Panc1 (cell line): Measurements from ENCODE around the gene EPHB1. TPM values are rescaled to one million over a fixed set of nuclear protein-coding genes. Genes with fewer than 3 reads are reported as not detected.

Source experiments
- ATAC-seq: fragments of 200-7000 bp; cut with Tn5 transposase; 2 replicates; pipeline ENCODE4 v1.9.1; 2020; ENCODE audit warnings: mild to moderate bottlenecking, moderate library complexity
- BruUV-seq: library from RNA; stranded (reverse); fragments of 400-500 nt; replicated peaks from 2 replicates; lab custom pipeline; 2021; lab: Mats Ljungman, UMichigan
- CTCF ChIA-PET: fragments of 300-600 bp; sonication (Branson Sonifier 250); formaldehyde crosslinking; loops from one replicate; lab custom pipeline; 2022; ENCODE audit warnings: antibody characterized with exemption; lab: Charles Lee
- POLR2A ChIA-PET: fragments of 300-600 bp; sonication (Branson Sonifier 250); formaldehyde crosslinking; loops from one replicate; lab custom pipeline; 2022; ENCODE audit warnings: antibody characterized with exemption; lab: Charles Lee
- DNase-seq: peaks from one replicate; pipeline ENCODE4 v3.0.0-alpha.2; 2010; ENCODE audit warnings: low read depth, low spot score
- H3K27ac ChIP-seq: 2 replicates; pipeline ENCODE4 v1.5.1; 2011; ENCODE audit warnings: mild to moderate bottlenecking, low read length, inconsistent platforms
- H3K27me3 ChIP-seq: fragments of 200-500 bp; sonication (Bioruptor generic); 2 replicates; pipeline ENCODE4 v1.6.0; 2014; ENCODE audit warnings: low read length, inconsistent platforms; ENCODE audit not compliant: control insufficient read depth, insufficient read depth
- H3K36me3 ChIP-seq: fragments of 200-500 bp; sonication (Bioruptor generic); 2 replicates; pipeline ENCODE4 v1.5.1; 2014; ENCODE audit warnings: inconsistent platforms, mild to moderate bottlenecking, low read length, moderate library complexity; ENCODE audit not compliant: control insufficient read depth, insufficient read depth
- H3K4me1 ChIP-seq: 2 replicates; pipeline ENCODE4 v1.5.1; 2011; ENCODE audit warnings: inconsistent platforms, mild to moderate bottlenecking, low read length, moderate library complexity; ENCODE audit not compliant: control insufficient read depth, insufficient read depth
- H3K4me3 ChIP-seq, 2 experiments: 2 replicates each; pipeline ENCODE4 v1.5.1; 2011 to 2012; ENCODE audit warnings: low read depth in 2 of 2, low read length in 2 of 2, mild to moderate bottlenecking in 2 of 2, inconsistent platforms in 1 of 2, moderate library complexity in 1 of 2
- H3K9me3 ChIP-seq: fragments of 200-500 bp; sonication (Bioruptor generic); 2 replicates; pipeline ENCODE4 v1.5.1; 2014; ENCODE audit warnings: low read depth, mild to moderate bottlenecking, inconsistent platforms, low read length, moderate library complexity; ENCODE audit not compliant: control insufficient read depth, insufficient read depth
- CTCF ChIP-seq: fragments of 450-650 bp; IDR thresholded peaks from 2 replicates; pipeline ENCODE4 v1.5.1; 2017; ENCODE audit warnings: mild to moderate bottlenecking
- POLR2AphosphoS5 ChIP-seq: IDR thresholded peaks from 2 replicates; pipeline ENCODE4 v1.6.1; 2012; ENCODE audit warnings: mild to moderate bottlenecking, low read depth, low read length, moderate library complexity
- REST ChIP-seq, 2 experiments: IDR thresholded peaks; 2 replicates each; pipeline ENCODE4 v1.6.1; 2011 to 2012; ENCODE audit warnings: low read depth in 2 of 2, control low read depth in 1 of 2, low read length in 1 of 2, mild to moderate bottlenecking in 1 of 2, moderate library complexity in 1 of 2; ENCODE audit not compliant: insufficient read depth in 1 of 2
- SIN3A ChIP-seq: IDR thresholded peaks from 2 replicates; pipeline ENCODE4 v1.6.1; 2012; ENCODE audit warnings: low read depth, mild to moderate bottlenecking, low read length, moderate library complexity, borderline replicate concordance; ENCODE audit not compliant: insufficient read depth
- TCF7L2 ChIP-seq: IDR thresholded peaks from 2 replicates; pipeline ENCODE4 v1.6.1; 2011; ENCODE audit warnings: mild to moderate bottlenecking, low read depth, low read length, inconsistent platforms
- in situ Hi-C: cut with HindIII; loops from 2 replicates; pipeline ENCODE4 v1.10.0; 2016; ENCODE audit warnings: low sequenced_read_pairs, low pct_unique_long_range_greater_than_20kb
- intact Hi-C: fragments of 100-400 bp; cut with micrococcal nuclease; formaldehyde crosslinking; loops from one replicate; pipeline ENCODE4 v1.10.0; 2022; ENCODE audit not compliant: unreplicated experiment
- total RNA-seq: library from RNA; stranded (reverse); gene quantifications from one replicate; pipeline ENCODE4 v1.2.1, GENCODE V29; 2021; ENCODE audit not compliant: unreplicated experiment

Gene EPHB1
- total RNA-seq, 1 experiment from 2014 or later = 0.46 TPM

GRCh38 chr3:135093121-135093520 is 298.1 kb downstream of the EPHB1 start:
- no TSS peak for BruUV-seq

DNA sequence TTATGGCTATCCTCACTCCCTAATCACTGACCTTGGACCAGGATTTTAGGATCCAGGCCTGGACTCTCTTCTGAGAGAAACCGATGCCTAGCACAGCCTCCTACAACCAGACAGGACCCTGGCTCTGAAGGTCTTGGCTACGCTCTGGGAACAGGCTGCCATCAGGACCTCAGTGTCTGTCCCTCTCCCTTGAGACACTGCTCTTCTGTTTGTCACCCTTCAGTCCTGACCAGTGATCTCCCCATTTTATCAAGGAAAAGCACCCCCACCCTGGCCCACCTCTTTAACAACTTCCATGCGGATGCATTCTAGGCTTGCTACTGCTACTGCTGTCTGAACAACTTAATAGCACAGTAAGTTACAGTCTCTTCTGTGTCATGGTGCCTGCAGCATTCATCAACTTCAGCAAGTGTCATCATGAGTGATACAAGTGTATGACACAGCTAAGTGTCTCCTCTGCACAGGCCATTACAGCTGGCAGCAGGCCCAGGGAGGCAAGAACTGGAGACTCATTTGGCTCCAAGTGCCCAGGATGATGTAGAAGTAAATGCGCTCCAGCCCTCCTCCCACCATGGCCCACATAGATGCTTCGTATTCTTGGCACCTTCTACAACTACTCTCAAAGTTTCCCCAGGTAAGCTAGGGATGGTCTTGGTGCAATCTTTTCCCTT is 302.4 kb downstream of the EPHB1 start:
- ChIA-PET CTCF (no interaction called here), POLR2A (no interaction called here)
- intact Hi-C loops (no loop called here), in situ Hi-C loops (no loop called here)
- H3K36me3 ChIP-seq = no peaks in the 10 kb centered on the region
- no peak for TF ChIP-seq TCF7L2
- no peak for TF ChIP-seq REST (IDR thresholded peaks at IDR 0.05; ENCODE audit: insufficient read depth in 1 of 2, low read depth in 2 of 2, low read length in 1 of 2)
- no peak for TF ChIP-seq SIN3A
- TF ChIP-seq POLR2AphosphoS5 = no peak
- no peak for TF ChIP-seq CTCF
- BruUV-seq = no TSS peak
- DNase-seq (no peak), ATAC-seq (no peak)
- H3K4me1 ChIP-seq = no peaks in the 10 kb centered on the region
- H3K27ac ChIP-seq = no peak overlapping the region
- H3K27me3 ChIP-seq = no peaks in the 10 kb centered on the region
- H3K9me3 ChIP-seq = no peaks in the 10 kb centered on the region
- H3K4me3 ChIP-seq = no peak overlapping the region

More at GRCh38 chr3:135093121-135093520, 298.1 kb downstream of the EPHB1 start:
- DNase-seq (no peak), ATAC-seq (no peak)
- no peaks in the 10 kb centered on the region for H3K36me3 ChIP-seq
- TF ChIP-seq SIN3A (no peak), CTCF (no peak), POLR2AphosphoS5 (no peak)
- H3K4me1 ChIP-seq = no peaks in the 10 kb centered on the region
- H3K27ac ChIP-seq = no peak overlapping the region
- in situ Hi-C loops (no loop called here), intact Hi-C loops (no loop called here)
- ChIA-PET CTCF (no interaction called here), POLR2A (no interaction called here)
- 0 out of 2 replicates have a peak, but pooled peaks cover 4% of the 10 kb centered on the region for H3K27me3 ChIP-seq
- H3K4me3 ChIP-seq = no peak overlapping the region
- H3K9me3 ChIP-seq = no peaks in the 10 kb centered on the region
